GM19324 (cell line): Measurements from ENCODE around the gene SLC25A19.
"Not testable (repeated sequence)": the region's sequence is repeated elsewhere in the genome, so short reads cannot be mapped to it uniquely, and the experiment has no call there.

Source experiments
- ATAC-seq: cut with Tn5 transposase; IDR thresholded peaks from one replicate; pipeline ENCODE4 v1.9.1; 2021; ENCODE audit warnings: mild to moderate bottlenecking, moderate library complexity; ENCODE audit not compliant: unreplicated experiment, low FRiP score

The SLC25A19 gene

GRCh38 chr17:75270218-75270965, 18.8 kb downstream of the SLC25A19 start:
- ATAC-seq: peak; percentile 39

- no peak for ATAC-seq
Observed at GRCh38 chr17:75269844-75270217, 19.4 kb downstream of the SLC25A19 start.

DNA sequence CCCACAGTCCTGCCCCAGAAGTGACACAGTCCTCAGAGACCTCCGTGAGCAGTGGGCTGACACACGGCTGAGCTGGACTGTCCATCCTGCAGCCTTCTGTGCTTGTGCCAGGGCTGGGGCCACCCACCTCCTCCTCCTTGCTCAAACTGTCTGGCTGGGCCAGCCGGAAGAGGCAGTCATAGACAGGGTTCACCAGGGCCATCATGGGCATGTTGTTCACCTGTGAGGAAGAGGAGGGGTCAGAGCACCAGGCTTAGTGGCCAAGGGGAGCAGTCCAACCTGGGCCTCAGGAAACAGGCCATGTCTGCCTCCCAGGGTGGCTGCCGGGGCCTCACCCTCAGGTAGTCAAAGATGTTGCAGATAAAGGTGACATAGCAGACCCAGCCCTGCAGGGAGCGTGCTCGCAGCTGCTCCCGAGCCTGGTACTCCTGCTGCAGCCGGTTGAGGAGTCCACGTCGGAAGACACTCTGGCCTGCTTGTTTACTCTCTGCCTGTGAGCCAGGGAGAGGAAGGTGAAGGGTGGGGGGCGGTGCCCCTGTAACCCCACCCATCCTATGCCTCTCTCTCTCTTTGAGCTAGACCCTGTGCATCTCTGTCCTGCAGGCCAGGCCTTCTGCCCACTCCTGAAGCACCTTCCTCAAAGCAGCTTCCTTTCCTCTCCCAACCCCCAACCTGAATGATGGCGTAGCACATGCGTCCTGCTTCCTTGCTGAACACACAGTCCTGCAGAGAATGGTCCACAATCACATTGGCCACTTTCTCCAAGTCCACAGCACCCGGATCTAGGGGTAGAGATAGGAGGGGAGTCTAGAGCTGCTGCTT, 21.6 kb downstream of the SLC25A19 start:
- no peak for ATAC-seq

DNA sequence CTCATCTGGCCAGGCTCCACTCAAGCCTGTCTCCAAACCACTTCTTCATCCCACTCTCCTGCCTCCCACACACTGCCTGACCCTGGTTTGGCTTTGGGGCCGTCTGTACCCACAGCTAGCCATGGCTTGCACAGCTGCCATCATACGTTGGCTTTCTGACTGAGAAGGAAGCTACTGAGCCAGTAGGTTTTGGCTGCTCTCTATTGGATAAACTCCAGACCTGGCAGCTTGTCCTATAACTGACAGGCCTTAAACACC, 22.2 kb downstream of the SLC25A19 start:
- no peak for ATAC-seq

- no peak for ATAC-seq
Observed at GRCh38 chr17:75266316-75267152, 22.7 kb downstream of the SLC25A19 start.

DNA sequence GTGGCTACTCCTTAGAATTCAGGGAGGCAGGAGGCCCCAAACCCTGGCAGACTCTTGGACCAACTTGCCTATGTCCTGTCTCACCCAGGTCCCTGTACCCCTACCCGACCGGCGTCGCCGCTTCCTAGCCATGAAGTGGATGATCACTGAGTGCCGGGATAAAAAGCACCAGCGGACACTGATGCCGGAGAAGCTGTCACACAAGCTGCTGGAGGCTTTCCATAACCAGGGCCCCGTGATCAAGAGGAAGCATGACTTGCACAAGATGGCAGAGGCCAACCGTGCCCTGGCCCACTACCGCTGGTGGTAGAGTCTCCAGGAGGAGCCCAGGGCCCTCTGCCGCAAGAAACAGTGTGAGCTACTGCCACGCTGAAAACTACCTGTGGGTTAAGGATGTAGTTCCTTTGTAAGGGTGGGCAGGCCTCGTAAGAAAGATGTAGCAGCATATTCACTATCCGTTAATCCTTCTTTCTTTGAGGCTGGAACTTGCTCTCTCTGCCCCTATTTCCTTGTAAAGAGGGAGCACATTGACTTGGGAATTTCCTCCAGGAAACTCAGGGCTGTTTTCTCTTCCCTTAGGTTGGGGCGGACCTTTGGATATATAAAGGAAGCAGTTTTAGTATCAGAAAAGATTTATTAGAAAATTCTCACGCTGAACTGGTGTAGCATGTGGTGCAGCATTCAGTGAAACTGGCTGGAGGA, 23.5 kb downstream of the SLC25A19 start:
- ATAC-seq: no peak

GRCh38 chr17:75263055-75263454, 26.2 kb downstream of the SLC25A19 start:
- ATAC-seq: no peak

- ATAC-seq: peak; percentile 1
Observed at GRCh38 chr17:75262112-75262606, 27.1 kb downstream of the SLC25A19 start.

DNA sequence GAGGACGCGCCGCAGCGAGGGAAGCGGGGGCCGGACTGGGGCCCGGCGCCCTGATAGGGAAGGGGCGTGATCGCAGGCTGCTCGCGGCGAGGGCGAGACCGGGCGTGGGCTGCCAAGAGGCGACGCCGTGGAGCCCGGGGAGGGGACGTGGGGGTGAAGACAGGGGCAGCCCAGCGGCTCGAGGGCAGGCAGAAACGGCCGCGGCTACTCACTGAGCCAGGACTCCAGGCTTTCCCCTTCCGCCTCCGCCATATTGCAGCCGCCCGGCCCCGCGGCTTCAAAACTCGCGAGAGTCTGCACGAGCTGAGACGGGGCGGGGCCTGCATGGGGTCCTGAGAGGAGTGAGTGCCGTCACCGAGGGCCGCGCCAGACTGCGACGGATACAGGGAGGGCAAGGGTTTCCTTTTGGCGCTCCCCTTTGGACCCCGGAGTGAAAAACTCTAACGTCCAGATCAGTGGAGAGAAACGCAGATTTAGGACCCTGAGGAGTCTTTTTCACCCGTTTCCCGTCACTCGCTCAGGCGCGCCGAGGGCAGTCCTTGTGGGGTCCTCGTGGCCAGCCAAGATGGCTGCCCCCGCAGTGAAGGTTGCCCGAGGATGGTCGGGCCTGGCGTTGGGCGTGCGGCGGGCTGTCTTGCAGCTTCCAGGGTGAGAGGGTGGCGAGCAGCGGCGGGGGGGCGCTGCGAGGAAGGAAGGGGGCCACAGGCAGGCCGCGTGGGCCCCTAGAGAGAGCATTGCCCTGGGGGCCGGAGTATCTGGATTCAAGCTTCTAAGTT, 27.7 kb downstream of the SLC25A19 start, which contains the start of the genes GGA3 and MRPS7:
GGA3 (minus strand) TSS at position 271 of the 776 bp plus-strand sequence; CDS start at position 252, 19 bp downstream.
MRPS7 (plus strand) TSS at position 544 of the 776 bp plus-strand sequence; CDS start at position 566, 22 bp downstream.
- peak; percentile 87 for ATAC-seq

- no peak for ATAC-seq
Observed at GRCh38 chr17:75260641-75261335, 28.4 kb downstream of the SLC25A19 start.

- ATAC-seq: not testable (repeated sequence)
Observed at GRCh38 chr17:75257228-75257627, 32.0 kb downstream of the SLC25A19 start.

- ATAC-seq: not testable (repeated sequence)
Observed at GRCh38 chr17:75255954-75256698, 33.1 kb downstream of the SLC25A19 start.

DNA sequence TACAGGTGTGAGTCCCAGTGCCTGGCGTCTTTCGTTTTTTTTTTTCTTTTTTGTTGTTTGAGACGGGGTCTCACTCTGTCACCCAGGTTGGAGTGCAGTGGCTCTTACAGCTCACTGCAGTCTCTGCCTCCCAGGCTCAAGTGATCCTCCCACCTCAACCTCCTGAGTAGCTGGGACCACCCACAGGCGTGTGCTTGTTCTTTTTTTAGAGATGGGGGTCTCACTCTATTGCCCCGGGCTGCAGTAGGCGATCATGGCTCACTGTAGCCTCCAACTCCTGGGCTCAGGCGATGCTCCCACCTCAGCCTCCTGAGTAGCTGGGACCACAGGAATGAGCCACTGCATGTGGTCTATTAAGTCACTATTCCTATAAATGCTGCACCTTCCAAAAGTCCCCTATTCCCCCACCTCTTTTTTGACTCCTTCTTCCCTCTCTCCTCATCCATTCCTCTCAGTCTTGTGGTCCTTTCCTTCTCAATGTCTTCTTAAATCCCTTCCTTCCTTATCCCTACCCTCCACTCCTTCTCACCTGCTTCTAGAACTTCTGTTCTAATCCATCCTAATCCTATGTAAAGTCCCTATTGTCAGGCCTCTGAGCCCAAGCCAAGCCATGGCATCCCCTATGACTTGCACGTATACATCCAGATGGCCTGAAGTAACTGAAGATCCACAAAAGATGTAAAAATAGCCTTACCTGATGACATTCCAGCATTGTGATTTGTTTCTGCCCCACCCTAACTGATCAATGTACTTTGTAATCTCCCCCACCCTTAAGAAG, 37.0 kb downstream of the SLC25A19 start:
- no peak for ATAC-seq

DNA sequence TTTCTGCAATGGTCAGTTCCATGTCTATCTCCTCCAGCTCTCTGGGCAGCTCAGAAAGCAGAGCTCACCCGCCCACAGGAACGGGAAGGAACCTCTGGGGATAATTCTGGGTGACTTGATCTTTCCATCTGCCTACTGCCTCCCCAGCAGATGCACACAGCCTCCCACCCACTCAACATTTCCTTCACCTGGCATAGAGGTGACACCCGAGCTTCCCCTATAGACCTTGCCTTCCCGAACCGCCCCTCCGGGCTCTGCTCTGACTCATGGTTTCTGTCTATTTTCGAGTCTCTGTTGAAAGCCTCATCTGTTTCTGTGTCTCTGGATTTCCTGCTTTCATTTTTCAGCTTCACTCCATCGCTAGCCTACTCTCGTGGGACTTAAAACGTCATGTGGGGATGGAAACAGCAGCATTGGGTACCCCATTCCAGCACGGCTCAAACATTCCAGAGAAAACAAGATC, 39.2 kb downstream of the SLC25A19 start:
- peak; percentile 80 for ATAC-seq

GRCh38 chr17:75249564-75249963, 39.7 kb downstream of the SLC25A19 start:
- no peak for ATAC-seq

- ATAC-seq: no peak
Observed at GRCh38 chr17:75246404-75246803, 42.8 kb downstream of the SLC25A19 start.

DNA sequence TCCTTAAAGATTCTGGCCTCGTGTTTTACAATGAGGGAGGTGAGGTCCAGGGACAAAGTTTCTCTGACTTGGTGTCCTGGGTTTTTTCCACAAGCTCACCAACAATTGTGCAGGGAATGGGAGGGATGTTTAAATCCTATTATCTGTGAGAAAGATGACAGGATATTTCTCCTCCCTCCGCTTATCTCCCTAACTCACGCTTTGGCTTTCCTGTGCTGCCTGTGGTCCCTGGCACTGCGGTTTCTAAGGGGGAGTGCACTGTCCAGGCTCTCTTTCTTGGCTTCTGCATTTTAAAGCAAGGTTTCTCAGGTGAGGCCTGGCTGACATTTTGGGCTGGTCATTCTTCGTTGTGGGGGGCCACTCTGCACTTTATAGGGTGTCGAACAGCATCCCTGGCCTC, 44.2 kb downstream of the SLC25A19 start:
- ATAC-seq: no peak
